Gastrocnemius medialis (tissue), 4 donors: ENCODE measurements around the gene SNX10. TPM values are rescaled to one million over a fixed set of nuclear protein-coding genes. Genes with fewer than 3 reads are reported as not detected.

Source experiments
- ATAC-seq, 2 donors: fragments of 150-250 bp; one replicate each; pipeline ENCODE4 v1.9.1; 2016
- DNase-seq, 2 donors: peaks; one replicate each; pipeline ENCODE4 v3.0.0-alpha.2; 2019
- H3K27ac ChIP-seq, 4 donors: fragments of 200-600 bp; sonication (generic); 1 replicate in 1 of 4; 2 replicates in 3 of 4; pipeline ENCODE4 v1.5.1; 2016 to 2018; ENCODE audit warnings: mild to moderate bottlenecking in 2 of 4, moderate library complexity in 1 of 4
- H3K27me3 ChIP-seq, 3 donors: fragments of 200-600 bp; sonication (generic) in 2 of 3; 1 replicate in 1 of 3; 2 replicates in 2 of 3; pipeline versions ENCODE4 v1.5.1 to v1.6.0; 2016 to 2019; ENCODE audit warnings: mild to moderate bottlenecking in 1 of 3, moderate library complexity in 1 of 3
- H3K36me3 ChIP-seq, 2 donors: fragments of 200-600 bp; sonication (generic) in 1 of 2; one replicate each; pipeline ENCODE4 v1.5.1; 2017 to 2018
- H3K4me1 ChIP-seq, 2 donors: fragments of 200-600 bp; sonication (generic) in 1 of 2; one replicate each; pipeline ENCODE4 v1.5.1; 2016 to 2017; ENCODE audit warnings: mild to moderate bottlenecking in 2 of 2
- H3K4me3 ChIP-seq, 4 donors: fragments of 200-600 bp; sonication (generic) in 3 of 4; 1 replicate in 1 of 4; 2 replicates in 3 of 4; pipeline ENCODE4 v1.5.1; 2016 to 2019; ENCODE audit warnings: mild to moderate bottlenecking in 2 of 4
- H3K9me3 ChIP-seq, 3 donors: fragments of 200-600 bp; sonication (generic) in 2 of 3; 1 replicate in 1 of 3; 2 replicates in 2 of 3; pipeline ENCODE4 v1.5.1; 2016 to 2019
- CTCF ChIP-seq, 5 experiments: fragments of 450-650 bp in 3 of 5; fragments of 200-600 bp in 2 of 5; sonication (generic) in 2 of 5; IDR thresholded peaks in 4 of 5; conservative IDR thresholded peaks in 1 of 5; 1 replicate in 4 of 5; 2 replicates in 1 of 5; pipeline ENCODE4 v1.5.1; 2016 to 2019; ENCODE audit warnings: antibody characterized with exemption in 5 of 5, mild to moderate bottlenecking in 3 of 5, moderate library complexity in 3 of 5
- POLR2A ChIP-seq, 2 donors: fragments of 450-650 bp; IDR thresholded peaks; one replicate each; pipeline ENCODE4 v1.6.1; 2017; ENCODE audit warnings: antibody characterized with exemption in 2 of 2, mild to moderate bottlenecking in 2 of 2, moderate library complexity in 2 of 2
- in situ Hi-C, 4 donors: fragments of 200-750 bp; cut with MboI; loops; one replicate each; pipeline versions ENCODE4 v1.15.0 to v1.8.0; 2017; ENCODE audit warnings: low sequenced_read_pairs in 4 of 4
- intact Hi-C: fragments of 100-400 bp; cut with DNase I; formaldehyde crosslinking; loops from one replicate; pipeline ENCODE4 v1.15.1; 2023; ENCODE audit warnings: low total_unique reads
- total RNA-seq, 4 donors: library from RNA; depleted of rRNA; stranded (reverse); fragments of >200 nt; gene quantifications; one replicate each; pipeline versions ENCODE4 v1.1.0 to v1.2.3, GENCODE V29; 2016

SNX10 gene
- total RNA-seq, 4 donors from 2014 or later, result 1.2 to 1.9 (median 1.3) TPM; not detected in 1

GRCh38 chr7:26291251-26291650, 411 bp upstream of the SNX10 start:
- ATAC-seq (no peak), DNase-seq (no peak)
- H3K9me3 ChIP-seq, result no peaks in the 10 kb centered on the region
- no peak overlapping the region for H3K27ac ChIP-seq
- TF ChIP-seq POLR2A (IDR thresholded peaks at IDR 0.05), result no peak
- TF ChIP-seq CTCF (IDR thresholded peaks at IDR 0.05 in 4 of 5, conservative IDR thresholded peaks at IDR 0.05 in 1 of 5), result no peak
- H3K27me3 ChIP-seq, result peaks cover 0 to 4% (median 2%) of the 10 kb centered on the region in 3 donors
- intact Hi-C loops (no loop called here), in situ Hi-C loops (no loop called here)
- peak overlapping the region in 3 of 4 donors; percentile 55 to 61 (median 60) for H3K4me3 ChIP-seq
- H3K4me1 ChIP-seq, result peaks cover 0 to 4% of the 10 kb centered on the region in 2 donors
- H3K36me3 ChIP-seq, result no peaks in the 10 kb centered on the region

GRCh38 chr7:26292768-26293560, 1.3 kb downstream of the SNX10 start:
- no peak overlapping the region for H3K4me3 ChIP-seq
- no peaks in the 10 kb centered on the region for H3K9me3 ChIP-seq
- ATAC-seq (no peak), DNase-seq (no peak)
- no peak for TF ChIP-seq CTCF (IDR thresholded peaks at IDR 0.05 in 4 of 5, conservative IDR thresholded peaks at IDR 0.05 in 1 of 5)
- no peak for TF ChIP-seq POLR2A (IDR thresholded peaks at IDR 0.05)
- H3K4me1 ChIP-seq, result peaks cover 0 to 4% of the 10 kb centered on the region in 2 donors
- intact Hi-C loops (no loop called here), in situ Hi-C loops (no loop called here)
- H3K27ac ChIP-seq, result no peak overlapping the region
- no peaks in the 10 kb centered on the region for H3K36me3 ChIP-seq
- peaks cover 0 to 4% (median 2%) of the 10 kb centered on the region in 3 donors for H3K27me3 ChIP-seq

GRCh38 chr7:26293569-26294308, 2.1 kb downstream of the SNX10 start:
- H3K27me3 ChIP-seq, result peaks cover 0 to 4% (median 2%) of the 10 kb centered on the region in 3 donors
- no peaks in the 10 kb centered on the region for H3K9me3 ChIP-seq
- H3K4me1 ChIP-seq, result peaks cover 0 to 4% of the 10 kb centered on the region in 2 donors
- no peak overlapping the region for H3K4me3 ChIP-seq
- no peaks in the 10 kb centered on the region for H3K36me3 ChIP-seq
- ATAC-seq (no peak), DNase-seq (no peak)
- in situ Hi-C loops, result no loop called here
- no peak overlapping the region for H3K27ac ChIP-seq
- intact Hi-C loops, result no loop called here
- TF ChIP-seq POLR2A (IDR thresholded peaks at IDR 0.05) (no peak), CTCF (IDR thresholded peaks at IDR 0.05 in 4 of 5, conservative IDR thresholded peaks at IDR 0.05 in 1 of 5) (no peak)

GRCh38 chr7:26295015-26295414, 3.4 kb downstream of the SNX10 start:
- H3K4me1 ChIP-seq, result peaks cover 0 to 4% of the 10 kb centered on the region in 2 donors
- TF ChIP-seq POLR2A (IDR thresholded peaks at IDR 0.05) (no peak), CTCF (IDR thresholded peaks at IDR 0.05 in 4 of 5, conservative IDR thresholded peaks at IDR 0.05 in 1 of 5) (no peak)
- no peak overlapping the region for H3K27ac ChIP-seq
- DNase-seq, result no peak
- H3K36me3 ChIP-seq, result no peaks in the 10 kb centered on the region
- H3K4me3 ChIP-seq, result no peak overlapping the region
- no peaks in the 10 kb centered on the region for H3K9me3 ChIP-seq
- H3K27me3 ChIP-seq, result peaks cover 0 to 4% (median 2%) of the 10 kb centered on the region in 3 donors
- intact Hi-C loops (no loop called here), in situ Hi-C loops (no loop called here)
- ATAC-seq, result no peak
